ENCODE measurements around the gene ZCCHC7. TPM values are rescaled to one million over a fixed set of nuclear protein-coding genes. Genes with fewer than 3 reads are reported as not detected.

Gene ZCCHC7
- total RNA-seq, 4 donors from 2014 or later = 11.7 to 24.6 (median 13.6) TPM

GRCh38 chr9:37381094-37381741 is 260.8 kb downstream of the ZCCHC7 start:
- no peak for ATAC-seq (ENCODE audit: low FRiP score)
- no peak for DNase-seq (ENCODE audit: low spot score)
- TF ChIP-seq CTCF (IDR thresholded peaks at IDR 0.05) = no peak

DNA sequence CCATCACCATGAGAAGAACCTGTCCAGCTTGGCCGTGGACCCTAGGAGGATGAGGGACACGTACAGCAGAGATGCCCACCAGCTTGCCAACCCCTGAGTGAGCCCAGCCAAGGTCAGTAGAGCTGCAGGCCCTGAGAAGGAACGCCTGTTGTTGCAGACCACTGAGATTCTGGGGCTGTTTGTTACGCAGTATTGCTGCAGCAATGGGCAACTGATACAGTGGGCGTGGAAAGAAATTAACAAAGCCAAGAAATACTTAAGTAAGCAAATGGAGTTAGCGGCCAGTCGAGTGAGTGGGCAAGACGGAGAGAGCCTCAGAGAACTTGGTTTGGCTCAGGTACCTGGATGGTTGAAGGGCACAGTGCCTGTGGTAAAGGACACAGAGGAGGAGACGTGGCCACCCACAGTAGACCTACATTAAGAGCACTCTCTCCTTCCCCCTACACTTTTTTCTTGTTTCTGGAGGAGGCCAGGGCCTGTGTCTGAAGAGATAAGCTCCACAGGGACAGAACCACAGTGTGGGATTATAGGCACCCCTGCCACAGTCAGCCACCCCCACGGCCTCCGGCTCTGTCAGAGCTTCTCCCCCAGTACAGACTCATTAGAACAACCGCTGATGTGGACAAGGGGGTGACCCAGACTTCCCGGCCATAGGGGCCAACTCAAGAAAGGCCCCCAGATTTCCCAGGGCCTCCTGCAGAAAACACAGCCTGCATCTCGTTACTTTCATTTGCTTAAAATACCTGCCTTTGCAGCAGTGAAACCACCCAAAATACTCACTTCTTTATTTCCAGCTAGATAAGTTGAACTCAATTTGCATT is 262.0 kb downstream of the ZCCHC7 start:
- no peak for ATAC-seq (ENCODE audit: low FRiP score)
- TF ChIP-seq CTCF (IDR thresholded peaks at IDR 0.05) = no peak
- DNase-seq (ENCODE audit: low spot score) = no peak

GRCh38 chr9:37382982-37383357 is 262.6 kb downstream of the ZCCHC7 start:
- TF ChIP-seq CTCF (IDR thresholded peaks at IDR 0.05) = no peak
- DNase-seq (ENCODE audit: low spot score) = no peak
- ATAC-seq (ENCODE audit: low FRiP score) = no peak

GRCh38 chr9:37383393-37383792 is 263.0 kb downstream of the ZCCHC7 start:
- no peak for ATAC-seq (ENCODE audit: low FRiP score)
- DNase-seq (ENCODE audit: low spot score) = no peak
- no peak for TF ChIP-seq CTCF (IDR thresholded peaks at IDR 0.05)

DNA sequence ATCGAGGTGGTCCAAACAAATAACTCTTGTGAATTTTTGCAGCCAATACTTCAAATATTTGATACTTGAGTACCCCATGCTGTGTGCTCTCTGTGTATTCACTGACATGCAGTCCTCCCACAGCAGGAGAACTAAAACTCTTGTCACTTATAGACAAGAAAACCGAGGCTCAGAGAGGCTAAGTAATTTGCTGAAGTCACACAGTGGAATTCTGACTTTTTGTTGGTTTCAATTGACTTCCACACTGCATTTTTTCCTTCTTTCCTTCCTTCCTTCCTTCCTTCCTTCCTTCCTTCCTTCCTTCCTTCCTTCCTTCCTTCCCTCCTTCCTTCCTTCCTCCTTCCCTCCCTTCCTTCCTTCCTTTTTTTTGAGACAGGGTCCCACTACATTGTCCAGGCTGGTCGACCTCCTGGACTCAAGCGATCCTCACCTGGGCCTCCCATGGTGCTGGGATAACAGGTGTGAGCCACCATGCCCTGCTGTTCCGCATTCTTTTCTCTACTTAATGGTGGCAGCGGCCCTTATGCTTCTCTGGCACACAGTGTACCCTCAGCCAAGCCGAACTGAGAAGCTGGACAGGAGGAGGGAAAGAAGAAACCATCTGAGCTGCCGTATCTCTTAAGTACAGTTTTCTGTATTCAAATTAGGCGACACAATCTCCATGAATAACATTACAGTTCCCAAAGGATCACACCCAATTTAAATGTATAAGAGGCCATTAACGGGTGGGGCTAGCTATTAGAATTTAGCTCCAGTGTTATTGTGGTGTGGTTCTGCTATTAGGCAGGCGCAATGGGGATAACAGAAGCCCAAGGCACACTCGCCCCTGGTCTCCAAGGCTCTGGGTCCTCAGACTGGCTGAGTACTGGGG is 263.7 kb downstream of the ZCCHC7 start:
- no peak for ATAC-seq (ENCODE audit: low FRiP score)
- TF ChIP-seq CTCF (IDR thresholded peaks at IDR 0.05) = no peak
- no peak for DNase-seq (ENCODE audit: low spot score)

GRCh38 chr9:37385286-37385685 is 264.9 kb downstream of the ZCCHC7 start:
- DNase-seq (ENCODE audit: low spot score) (no peak), ATAC-seq (ENCODE audit: low FRiP score) (no peak)
- no peak for TF ChIP-seq CTCF (IDR thresholded peaks at IDR 0.05)
